GM20431 (cell line): ENCODE data around the gene DUS1L.
"Not testable (repeated sequence)": the region's sequence is repeated elsewhere in the genome, so short reads cannot be mapped to it uniquely, and the experiment has no call there.

ENCODE experiments used
- in situ Hi-C: fragments of 300-500 bp; cut with MseI, MboI; formaldehyde crosslinking; loops from one replicate; pipeline ENCODE4 v1.15.0; 2020; ENCODE audit warnings: low sequenced_read_pairs; ENCODE audit not compliant: unreplicated experiment

DUS1L gene

GRCh38 chr17:82048571-82048971 is 17.0 kb downstream of the DUS1L start:
- in situ Hi-C loops: no loop called here

GRCh38 chr17:82047914-82048570 is 17.6 kb downstream of the DUS1L start:
- in situ Hi-C loops: no loop called here

- in situ Hi-C loops: no loop called here
These were observed 18.2 kb downstream of the DUS1L start for GRCh38 chr17:82047379-82047778.

- in situ Hi-C loops: no loop called here
These were observed 18.7 kb downstream of the DUS1L start for GRCh38 chr17:82046903-82047302.

GRCh38 chr17:82045936-82046484 is 19.6 kb downstream of the DUS1L start:
- in situ Hi-C loops: no loop called here

- in situ Hi-C loops: no loop called here
These were observed 22.1 kb downstream of the DUS1L start for GRCh38 chr17:82043507-82043906.

- in situ Hi-C loops: no loop called here
These were observed 23.0 kb downstream of the DUS1L start for GRCh38 chr17:82042649-82043048.

GRCh38 chr17:82041144-82041814 is 24.3 kb downstream of the DUS1L start:
- in situ Hi-C loops: no loop called here

GRCh38 chr17:82039695-82040299 is 25.8 kb downstream of the DUS1L start:
- in situ Hi-C loops: no loop called here

GRCh38 chr17:82038796-82039409 is 26.7 kb downstream of the DUS1L start:
- in situ Hi-C loops: not testable (repeated sequence)

GRCh38 chr17:82037889-82038195 is 27.8 kb downstream of the DUS1L start:
- in situ Hi-C loops: no loop called here

GRCh38 chr17:82037092-82037888 is 28.3 kb downstream of the DUS1L start, which contains the start of gene DCXR:
Gene DCXR, minus strand, starts transcription at chr17:82037697. Its CDS starts 15 bp downstream, at chr17:82037682.
- in situ Hi-C loops: no loop called here

GRCh38 chr17:82036634-82037091 is 28.9 kb downstream of the DUS1L start:
- in situ Hi-C loops: no loop called here

GRCh38 chr17:82035956-82036633 is 29.5 kb downstream of the DUS1L start:
- in situ Hi-C loops: no loop called here

GRCh38 chr17:82035488-82035887 is 30.1 kb downstream of the DUS1L start:
- in situ Hi-C loops: no loop called here

- in situ Hi-C loops: no loop called here
These were observed 31.1 kb downstream of the DUS1L start for GRCh38 chr17:82034371-82035011.

- in situ Hi-C loops: no loop called here
These were observed 32.1 kb downstream of the DUS1L start for GRCh38 chr17:82033359-82034085.

GRCh38 chr17:82031885-82032627 is 33.5 kb downstream of the DUS1L start:
- in situ Hi-C loops: no loop called here
